OCI-LY7 (cell line): ENCODE measurements around the gene TIRAP. TPM values are rescaled to one million over a fixed set of nuclear protein-coding genes. Genes with fewer than 3 reads are reported as not detected.

Experiments used
- BruUV-seq: library from RNA; stranded (reverse); fragments of 400-500 nt; replicated peaks from 2 replicates; lab custom pipeline; 2021; lab: Mats Ljungman, UMichigan
- CTCF ChIA-PET: fragments of 300-600 bp; sonication (Branson Sonifier 250); formaldehyde crosslinking; loops from one replicate; lab custom pipeline; 2022; ENCODE audit warnings: antibody characterized with exemption; ENCODE audit not compliant: unreplicated experiment; lab: Charles Lee
- POLR2A ChIA-PET: fragments of 300-600 bp; sonication (Branson Sonifier 250); formaldehyde crosslinking; loops from one replicate; lab custom pipeline; 2022; ENCODE audit warnings: antibody characterized with exemption; lab: Charles Lee
- DNase-seq: peaks from one replicate; pipeline ENCODE4 v3.0.0-alpha.2; 2015; ENCODE audit warnings: low spot score
- H2AFZ ChIP-seq: fragments of 200-600 bp; sonication (generic), shearing (Covaris generic); 2 replicates; pipeline ENCODE4 v1.6.1; 2014; ENCODE audit warnings: mild to moderate bottlenecking, antibody characterized with exemption, low read length, moderate library complexity
- H3K27ac ChIP-seq: fragments of 200-600 bp; sonication (generic); 2 replicates; pipeline ENCODE4 v1.5.1; 2014; ENCODE audit warnings: mixed run types, low read depth, mild to moderate bottlenecking, moderate library complexity, low read length, inconsistent platforms; ENCODE audit not compliant: poor library complexity, severe bottlenecking
- H3K36me3 ChIP-seq: fragments of 200-600 bp; sonication (generic); 2 replicates; pipeline ENCODE4 v1.6.1; 2014; ENCODE audit warnings: mild to moderate bottlenecking, antibody characterized with exemption, low read length, moderate library complexity, mixed read lengths; ENCODE audit not compliant: insufficient read depth
- H3K4me1 ChIP-seq: fragments of 200-600 bp; sonication (generic); 2 replicates; pipeline ENCODE4 v1.5.1; 2014; ENCODE audit warnings: mild to moderate bottlenecking, low read length; ENCODE audit not compliant: insufficient read depth, poor library complexity, severe bottlenecking
- H3K4me2 ChIP-seq: fragments of 200-600 bp; sonication (generic); 2 replicates; pipeline ENCODE4 v1.6.1; 2014; ENCODE audit warnings: mild to moderate bottlenecking, low read length
- H3K4me3 ChIP-seq: fragments of 200-600 bp; sonication (generic); 2 replicates; pipeline ENCODE4 v1.5.1; 2014; ENCODE audit warnings: mild to moderate bottlenecking, low read depth, low read length; ENCODE audit not compliant: poor library complexity, severe bottlenecking
- H3K79me2 ChIP-seq: fragments of 200-600 bp; sonication (generic); 2 replicates; pipeline ENCODE4 v1.6.1; 2016; ENCODE audit warnings: low read depth, mild to moderate bottlenecking, low read length, moderate library complexity, mixed read lengths; ENCODE audit not compliant: insufficient read depth
- H3K9me2 ChIP-seq: fragments of 200-600 bp; sonication (generic); 2 replicates; pipeline ENCODE4 v1.6.1; 2016; ENCODE audit warnings: mild to moderate bottlenecking, low read length, mixed read lengths; ENCODE audit not compliant: insufficient read depth
- H3K9me3 ChIP-seq: fragments of 200-600 bp; sonication (generic); 2 replicates; pipeline ENCODE4 v1.6.1; 2014; ENCODE audit warnings: mild to moderate bottlenecking, mixed run types, low read length, mixed read lengths
- H4K20me1 ChIP-seq: fragments of 200-600 bp; sonication (generic); 2 replicates; pipeline ENCODE4 v1.6.1; 2014; ENCODE audit warnings: mild to moderate bottlenecking, antibody characterized with exemption, low read length, moderate library complexity, mixed read lengths; ENCODE audit not compliant: insufficient read depth
- EZH2phosphoT487 ChIP-seq: fragments of 200-600 bp; sonication (generic); IDR thresholded peaks from 2 replicates; pipeline ENCODE4 v1.6.1; 2018; ENCODE audit warnings: low read depth, borderline replicate concordance, mild to moderate bottlenecking, mixed run types, antibody characterized with exemption, low read length, moderate library complexity, mixed read lengths
- intact Hi-C: fragments of 100-400 bp; cut with micrococcal nuclease; formaldehyde crosslinking; loops from one replicate; pipeline ENCODE4 v1.10.0; 2022; ENCODE audit not compliant: unreplicated experiment
- total RNA-seq, 2 experiments: library from RNA; depleted of rRNA in 1 of 2; stranded (reverse); fragments of >200 nt in 1 of 2; shearing (Covaris generic) in 1 of 2; gene quantifications; 2 replicates each; pipeline ENCODE4 v1.2.3, GENCODE V29; 2014 to 2022
- TF ChIP-seq, protein P1 (sequence below): fragments of 200-600 bp; sonication (generic); conservative IDR thresholded peaks from 2 replicates; pipeline ENCODE4 v1.5.1; 2014; ENCODE audit warnings: mild to moderate bottlenecking, antibody characterized with exemption, low read length, moderate library complexity, mixed read lengths

TIRAP gene
- total RNA-seq, 2 experiments from 2014 or later, result 3.4 to 9.8 TPM

- H3K27ac ChIP-seq, result no peak overlapping the region
- no peaks in the 10 kb centered on the region for H3K9me2 ChIP-seq
- no peak overlapping the region for H3K4me3 ChIP-seq
- no peaks in the 10 kb centered on the region for H3K9me3 ChIP-seq
- ChIA-PET POLR2A (no interaction called here), CTCF (no interaction called here)
- H3K36me3 ChIP-seq, result peaks cover 44% of the 10 kb centered on the region
- TF ChIP-seq, protein P1, sequence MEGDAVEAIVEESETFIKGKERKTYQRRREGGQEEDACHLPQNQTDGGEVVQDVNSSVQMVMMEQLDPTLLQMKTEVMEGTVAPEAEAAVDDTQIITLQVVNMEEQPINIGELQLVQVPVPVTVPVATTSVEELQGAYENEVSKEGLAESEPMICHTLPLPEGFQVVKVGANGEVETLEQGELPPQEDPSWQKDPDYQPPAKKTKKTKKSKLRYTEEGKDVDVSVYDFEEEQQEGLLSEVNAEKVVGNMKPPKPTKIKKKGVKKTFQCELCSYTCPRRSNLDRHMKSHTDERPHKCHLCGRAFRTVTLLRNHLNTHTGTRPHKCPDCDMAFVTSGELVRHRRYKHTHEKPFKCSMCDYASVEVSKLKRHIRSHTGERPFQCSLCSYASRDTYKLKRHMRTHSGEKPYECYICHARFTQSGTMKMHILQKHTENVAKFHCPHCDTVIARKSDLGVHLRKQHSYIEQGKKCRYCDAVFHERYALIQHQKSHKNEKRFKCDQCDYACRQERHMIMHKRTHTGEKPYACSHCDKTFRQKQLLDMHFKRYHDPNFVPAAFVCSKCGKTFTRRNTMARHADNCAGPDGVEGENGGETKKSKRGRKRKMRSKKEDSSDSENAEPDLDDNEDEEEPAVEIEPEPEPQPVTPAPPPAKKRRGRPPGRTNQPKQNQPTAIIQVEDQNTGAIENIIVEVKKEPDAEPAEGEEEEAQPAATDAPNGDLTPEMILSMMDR, result no peak
- no peak for TF ChIP-seq EZH2phosphoT487
- no peaks in the 10 kb centered on the region for H3K4me1 ChIP-seq
- H3K4me2 ChIP-seq, result no peak overlapping the region
- H4K20me1 ChIP-seq, result no peaks in the 10 kb centered on the region
- intact Hi-C loops, result no loop called here
- no peaks in the 10 kb centered on the region for H3K79me2 ChIP-seq
- H2AFZ ChIP-seq, result no peak overlapping the region
- no TSS peak for BruUV-seq
- no peak for DNase-seq
Measured at GRCh38 chr11:126338346-126339055, 55.6 kb downstream of the TIRAP start.

- ChIA-PET POLR2A (interaction anchor here (1.2 to 1.4 kb wide), 2 partner anchors 14 to 20 kb away, joined by 4 to 6 read pairs; no protein-coding TSS in a partner anchor), CTCF (no interaction called here)
- Histone ChIP-seq H3K79me2 (no peaks in the 10 kb centered on the region), H3K4me3 (no peak overlapping the region), H3K4me1 (no peaks in the 10 kb centered on the region), H3K9me3 (no peaks in the 10 kb centered on the region), H3K4me2 (no peak overlapping the region), H4K20me1 (no peaks in the 10 kb centered on the region), H2AFZ (no peak overlapping the region), H3K36me3 (peaks cover 52% of the 10 kb centered on the region), H3K9me2 (no peaks in the 10 kb centered on the region), H3K27ac (no peak overlapping the region)
- DNase-seq, result no peak
- BruUV-seq, result no TSS peak
- TF ChIP-seq EZH2phosphoT487, result no peak
- intact Hi-C loops, result no loop called here
Measured at GRCh38 chr11:126339073-126339862, 56.4 kb downstream of the TIRAP start.

GRCh38 chr11:126339863-126340434 lies 57.1 kb downstream of the TIRAP start:
- no peak overlapping the region for H2AFZ ChIP-seq
- intact Hi-C loops, result no loop called here
- H4K20me1 ChIP-seq, result no peaks in the 10 kb centered on the region
- H3K27ac ChIP-seq, result no peak overlapping the region
- BruUV-seq, result no TSS peak
- no peaks in the 10 kb centered on the region for H3K79me2 ChIP-seq
- no peak overlapping the region for H3K4me2 ChIP-seq
- peaks cover 57% of the 10 kb centered on the region for H3K36me3 ChIP-seq
- H3K9me2 ChIP-seq, result no peaks in the 10 kb centered on the region
- H3K4me1 ChIP-seq, result no peaks in the 10 kb centered on the region
- no peak overlapping the region for H3K4me3 ChIP-seq
- H3K9me3 ChIP-seq, result no peaks in the 10 kb centered on the region
- POLR2A ChIA-PET, result interaction anchor here (1.2 to 1.4 kb wide), 2 partner anchors 13 to 19 kb away, joined by 4 to 6 read pairs; no protein-coding TSS in a partner anchor
- DNase-seq, result no peak
- CTCF ChIA-PET, result no interaction called here
- TF ChIP-seq, protein P1, result no peak
- no peak for TF ChIP-seq EZH2phosphoT487
